Testis (tissue), 3 donors: ENCODE measurements around the gene ZFYVE28. TPM values are rescaled to one million over a fixed set of nuclear protein-coding genes. Genes with fewer than 3 reads are reported as not detected.

Experiments
- DNase-seq: peaks from one replicate; pipeline ENCODE4 v3.0.0-alpha.2; 2019
- H3K27ac ChIP-seq, 2 donors: fragments of 200-600 bp; sonication (generic); one replicate each; pipeline ENCODE4 v1.5.1; 2019
- H3K27me3 ChIP-seq: fragments of 200-600 bp; sonication (generic); one replicate; pipeline ENCODE4 v1.5.1; 2019
- H3K36me3 ChIP-seq: fragments of 200-600 bp; sonication (generic); one replicate; pipeline ENCODE4 v1.5.1; 2017; ENCODE audit warnings: low read depth; ENCODE audit errors: missing control alignments
- H3K4me1 ChIP-seq: fragments of 200-600 bp; sonication (generic); one replicate; pipeline ENCODE4 v1.5.1; 2019
- H3K4me3 ChIP-seq, 2 donors: fragments of 200-600 bp; sonication (generic); one replicate each; pipeline ENCODE4 v1.5.1; 2017 to 2019
- H3K9me3 ChIP-seq: fragments of 200-600 bp; sonication (generic); one replicate; pipeline ENCODE4 v1.5.1; 2017
- CTCF ChIP-seq, 3 experiments: fragments of 450-650 bp in 2 of 3; fragments of 200-600 bp in 1 of 3; sonication (generic) in 1 of 3; IDR thresholded peaks; one replicate each; pipeline ENCODE4 v1.5.1; 2016 to 2019; ENCODE audit warnings: antibody characterized with exemption in 3 of 3, mild to moderate bottlenecking in 2 of 3, moderate library complexity in 1 of 3
- POLR2A ChIP-seq: fragments of 450-650 bp; IDR thresholded peaks from one replicate; pipeline ENCODE4 v1.6.1; 2017; ENCODE audit warnings: antibody characterized with exemption, mild to moderate bottlenecking, moderate library complexity
- WGBS, 2 donors: methylation state at CpG; one replicate each; pipeline ENCODE4 v1.1.5; 2018; 5-methylcytosine and 5-hydroxymethylcytosine counted together
- intact Hi-C: fragments of 100-400 bp; cut with DNase I; formaldehyde crosslinking; loops from one replicate; pipeline ENCODE4 v1.15.1; 2023; ENCODE audit warnings: low total_unique reads
- polyA plus RNA-seq: library from polyadenylated mRNA; stranded (reverse); fragments of 350-450 nt; fragmentation: Illumina TruSeq; extraction: RNeasy Lipid Tissue Mini Kit (QIAGEN cat#74804); gene quantifications from one replicate; pipeline ENCODE4 v1.2.3, GENCODE V29; 2014; ENCODE audit warnings: low read depth, low replicate concordance; ENCODE audit not compliant: insufficient read depth
- total RNA-seq, 2 donors: library from RNA; depleted of rRNA; stranded (reverse); fragments of >200 nt; gene quantifications; one replicate each; pipeline ENCODE4 v1.2.3, GENCODE V29; 2016

ZFYVE28 gene
- total and polyA plus RNA-seq, 3 donors from 2014 or later = 14.7 to 55.3 (median 40.5) TPM

- no peaks in the 10 kb centered on the region for H3K36me3 ChIP-seq
- H3K4me1 ChIP-seq = peaks cover 12% of the 10 kb centered on the region
- H3K27me3 ChIP-seq = no peaks in the 10 kb centered on the region
- TF ChIP-seq CTCF (IDR thresholded peaks at IDR 0.05) (no peak), POLR2A (no peak)
- no peak for DNase-seq
- no peak overlapping the region for H3K27ac ChIP-seq
- intact Hi-C loops = no loop called here
- H3K9me3 ChIP-seq = no peaks in the 10 kb centered on the region
- no peak overlapping the region for H3K4me3 ChIP-seq
- 66 to 83% methylated on average over 6 to 24 of the region's 25 CpGs for WGBS, 2 donors
Measured at GRCh38 chr4:2272026-2272827, 146.2 kb downstream of the ZFYVE28 start.

GRCh38 chr4:2271279-2272025 lies 147.0 kb downstream of the ZFYVE28 start:
- H3K4me1 ChIP-seq = peaks cover 12% of the 10 kb centered on the region
- no peaks in the 10 kb centered on the region for H3K36me3 ChIP-seq
- no peak for DNase-seq
- 73 to 78% methylated on average over 13 to 27 of the region's 27 CpGs for WGBS, 2 donors
- H3K27ac ChIP-seq = no peak overlapping the region
- no peak overlapping the region for H3K4me3 ChIP-seq
- intact Hi-C loops = no loop called here
- no peak for TF ChIP-seq POLR2A
- no peak for TF ChIP-seq CTCF (IDR thresholded peaks at IDR 0.05)
- no peaks in the 10 kb centered on the region for H3K9me3 ChIP-seq
- H3K27me3 ChIP-seq = no peaks in the 10 kb centered on the region

GRCh38 chr4:2270341-2271165 lies 147.9 kb downstream of the ZFYVE28 start:
- WGBS, 2 donors = 81 to 83% methylated on average over 12 to 32 of the region's 34 CpGs
- intact Hi-C loops = no loop called here
- peaks cover 20% of the 10 kb centered on the region for H3K4me1 ChIP-seq
- H3K4me3 ChIP-seq = no peak overlapping the region
- H3K27me3 ChIP-seq = no peaks in the 10 kb centered on the region
- no peak for DNase-seq
- no peaks in the 10 kb centered on the region for H3K9me3 ChIP-seq
- no peak for TF ChIP-seq CTCF (IDR thresholded peaks at IDR 0.05)
- TF ChIP-seq POLR2A = no peak
- H3K36me3 ChIP-seq = no peaks in the 10 kb centered on the region
- H3K27ac ChIP-seq = no peak overlapping the region

GRCh38 chr4:2269618-2270163 lies 148.8 kb downstream of the ZFYVE28 start:
- H3K4me3 ChIP-seq = no peak overlapping the region
- no peaks in the 10 kb centered on the region for H3K9me3 ChIP-seq
- H3K27me3 ChIP-seq = no peaks in the 10 kb centered on the region
- WGBS, 2 donors = 80 to 86% methylated on average over 8 to 12 of the region's 12 CpGs
- TF ChIP-seq CTCF (IDR thresholded peaks at IDR 0.05) (no peak), POLR2A (no peak)
- no peak overlapping the region for H3K27ac ChIP-seq
- no peaks in the 10 kb centered on the region for H3K36me3 ChIP-seq
- H3K4me1 ChIP-seq = peaks cover 21% of the 10 kb centered on the region
- DNase-seq = no peak
- intact Hi-C loops = no loop called here
